Smooth muscle cell (in vitro differentiated cells): ENCODE measurements around the gene GTF3C2. TPM values are rescaled to one million over a fixed set of nuclear protein-coding genes. Genes with fewer than 3 reads are reported as not detected.

Experiments used
- DNase-seq: peaks from one replicate; lab custom pipeline; 2025; ENCODE audit not compliant: unreplicated experiment; lab: John Stamatoyannopoulos, UW
- H2AFZ ChIP-seq: fragments of 200-600 bp; sonication (generic); 2 replicates; pipeline ENCODE4 v1.6.0; 2016; ENCODE audit warnings: antibody characterized with exemption, low read depth, mild to moderate bottlenecking
- H3F3A ChIP-seq: fragments of 200-600 bp; sonication (generic); 2 replicates; pipeline ENCODE4 v1.6.0; 2017; ENCODE audit warnings: antibody characterized with exemption, low read depth
- H3K27ac ChIP-seq: fragments of 200-600 bp; sonication (generic); 2 replicates; pipeline ENCODE4 v1.5.1; 2016; ENCODE audit warnings: low read depth, mild to moderate bottlenecking
- H3K27me3 ChIP-seq: fragments of 200-600 bp; sonication (generic); 2 replicates; pipeline ENCODE4 v1.6.1; 2016; ENCODE audit warnings: low read depth, mild to moderate bottlenecking
- H3K36me3 ChIP-seq: fragments of 200-600 bp; sonication (generic); 2 replicates; pipeline ENCODE4 v1.5.1; 2016; ENCODE audit warnings: low read depth
- H3K4me1 ChIP-seq: fragments of 200-600 bp; sonication (generic); 2 replicates; pipeline ENCODE4 v1.5.1; 2016; ENCODE audit warnings: low read depth
- H3K4me2 ChIP-seq: fragments of 200-600 bp; sonication (generic); 2 replicates; pipeline ENCODE4 v1.6.0; 2016; ENCODE audit warnings: mild to moderate bottlenecking
- H3K4me3 ChIP-seq: fragments of 200-600 bp; sonication (generic); 2 replicates; pipeline ENCODE4 v1.5.1; 2016; ENCODE audit warnings: mild to moderate bottlenecking
- H3K79me2 ChIP-seq: fragments of 200-600 bp; sonication (generic); 2 replicates; pipeline ENCODE4 v1.6.0; 2016; ENCODE audit warnings: low read depth, mild to moderate bottlenecking
- H3K9ac ChIP-seq: fragments of 200-600 bp; sonication (generic); 2 replicates; pipeline ENCODE4 v1.6.0; 2016; ENCODE audit warnings: low read depth
- H3K9me3 ChIP-seq: fragments of 200-600 bp; sonication (generic); replicated peaks from 2 replicates; pipeline ENCODE4 v1.5.1; 2016; ENCODE audit warnings: low read depth
- H4K20me1 ChIP-seq: fragments of 200-600 bp; sonication (generic); 2 replicates; pipeline ENCODE4 v1.6.0; 2016; ENCODE audit warnings: low read depth
- CTCF ChIP-seq: fragments of 200-600 bp; sonication (generic); IDR thresholded peaks from 2 replicates; pipeline ENCODE4 v1.5.1; 2017; ENCODE audit warnings: borderline replicate concordance, mild to moderate bottlenecking, antibody characterized with exemption; ENCODE audit not compliant: insufficient read depth, poor library complexity, severe bottlenecking
- WGBS: methylation state at CpG from one replicate; pipeline ENCODE4 v1.1.7; 2016; ENCODE audit warnings: low lambda C conversion rate; 5-methylcytosine and 5-hydroxymethylcytosine counted together
- polyA plus RNA-seq: library from polyadenylated mRNA; unstranded; fragments of >200 nt; fragmentation: Nextera tagmentation; extraction: Ambion mirVana; gene quantifications from 2 replicates; pipeline ENCODE4 v1.2.1, GENCODE V29; 2016
- total RNA-seq: library from RNA; depleted of rRNA; stranded (reverse); fragments of >200 nt; gene quantifications from 2 replicates; pipeline ENCODE4 v1.2.3, GENCODE V29; 2014

Gene GTF3C2
- total and polyA plus RNA-seq, 2 experiments from 2014 or later = 40.3 to 42.3 TPM

DNA sequence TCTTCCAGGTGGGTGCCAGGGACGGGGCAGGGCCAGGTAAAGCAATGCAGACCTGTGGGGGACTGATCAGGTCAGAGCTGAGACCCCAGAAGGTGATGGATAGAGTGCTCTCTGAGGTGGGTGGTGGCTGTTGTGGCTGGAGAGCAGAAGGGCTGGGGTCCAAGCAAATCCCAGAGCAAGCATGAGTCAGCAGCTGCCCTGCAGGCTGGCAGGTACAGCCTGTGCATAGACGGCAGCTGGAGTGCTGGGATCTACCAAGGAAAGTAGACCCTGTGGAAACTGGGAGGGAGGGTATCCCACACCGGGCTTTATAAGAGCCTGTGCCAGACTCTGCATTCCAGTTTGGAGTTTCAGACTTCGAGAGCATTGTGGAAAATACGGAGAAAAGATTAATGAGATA is 73.7 kb downstream of the GTF3C2 start:
- WGBS = 45% methylated on average over 5 of the region's 5 CpGs
- peaks cover 9% of the 10 kb centered on the region for H3K4me1 ChIP-seq
- no peaks in the 10 kb centered on the region for H3F3A ChIP-seq
- no peaks in the 10 kb centered on the region for H3K9me3 ChIP-seq
- no peaks in the 10 kb centered on the region for H3K36me3 ChIP-seq
- no peak overlapping the region for H3K9ac ChIP-seq
- no peak for TF ChIP-seq CTCF
- peak overlapping the region; percentile 50 for H3K4me2 ChIP-seq
- no peak overlapping the region for H3K4me3 ChIP-seq
- no peaks in the 10 kb centered on the region for H4K20me1 ChIP-seq
- DNase-seq = no peak
- H2AFZ ChIP-seq = no peak overlapping the region
- no peak overlapping the region for H3K27ac ChIP-seq
- H3K79me2 ChIP-seq = no peaks in the 10 kb centered on the region
- H3K27me3 ChIP-seq = peaks cover 4% of the 10 kb centered on the region

GRCh38 chr2:27281855-27282559 is 74.6 kb downstream of the GTF3C2 start, which contains the start of gene TRIM54:
Gene TRIM54 (plus strand): TSS chr2:27282429. CDS start chr2:27282732, 303 bp downstream.
- no peak for DNase-seq
- 58% methylated on average over 5 of the region's 5 CpGs for WGBS
- Histone ChIP-seq H2AFZ (no peak within 1 kb of the TSS), H3K79me2 (no peaks in the 10 kb centered on the region), H3K4me2 (peak within 1 kb of the TSS; percentile 50), H3K27me3 (peaks cover 11% of the 10 kb centered on the region), H3K9me3 (no peaks in the 10 kb centered on the region), H3K27ac (no peak within 1 kb of the TSS), H3K4me1 (peaks cover 9% of the 10 kb centered on the region), H3K36me3 (no peaks in the 10 kb centered on the region), H3F3A (no peaks in the 10 kb centered on the region), H4K20me1 (no peaks in the 10 kb centered on the region), H3K4me3 (no peak within 1 kb of the TSS), H3K9ac (no peak within 1 kb of the TSS)
- TF ChIP-seq CTCF = no peak

DNA sequence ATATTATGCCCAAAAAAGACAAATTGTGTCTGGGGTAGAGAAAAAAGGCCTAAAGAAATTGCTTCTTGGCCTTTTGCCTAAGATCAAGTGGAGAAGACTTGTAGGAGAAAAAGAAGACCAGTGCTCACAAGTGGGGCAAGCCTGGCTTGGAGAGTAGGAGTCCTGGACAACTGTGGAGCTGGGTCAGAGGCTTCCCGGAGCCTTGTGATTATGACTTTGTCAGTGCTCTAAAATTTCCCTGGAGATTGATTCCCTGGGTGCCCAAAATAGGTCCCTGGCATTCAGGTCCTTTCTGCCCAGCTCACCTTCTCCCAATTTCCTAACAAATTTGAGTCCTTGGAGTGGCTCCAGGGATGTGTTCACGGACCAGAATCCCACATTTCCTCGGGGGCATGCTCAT is 75.1 kb downstream of the GTF3C2 start:
- Histone ChIP-seq H3F3A (no peaks in the 10 kb centered on the region), H3K27ac (no peak overlapping the region), H3K9me3 (no peaks in the 10 kb centered on the region), H3K79me2 (no peaks in the 10 kb centered on the region), H3K4me2 (no peak overlapping the region), H3K36me3 (no peaks in the 10 kb centered on the region), H3K4me1 (peaks cover 9% of the 10 kb centered on the region), H3K4me3 (no peak overlapping the region), H3K9ac (no peak overlapping the region), H2AFZ (no peak overlapping the region), H3K27me3 (peaks cover 11% of the 10 kb centered on the region), H4K20me1 (no peaks in the 10 kb centered on the region)
- TF ChIP-seq CTCF = no peak
- DNase-seq = no peak
- WGBS = 92% methylated on average over 3 of the region's 3 CpGs

DNA sequence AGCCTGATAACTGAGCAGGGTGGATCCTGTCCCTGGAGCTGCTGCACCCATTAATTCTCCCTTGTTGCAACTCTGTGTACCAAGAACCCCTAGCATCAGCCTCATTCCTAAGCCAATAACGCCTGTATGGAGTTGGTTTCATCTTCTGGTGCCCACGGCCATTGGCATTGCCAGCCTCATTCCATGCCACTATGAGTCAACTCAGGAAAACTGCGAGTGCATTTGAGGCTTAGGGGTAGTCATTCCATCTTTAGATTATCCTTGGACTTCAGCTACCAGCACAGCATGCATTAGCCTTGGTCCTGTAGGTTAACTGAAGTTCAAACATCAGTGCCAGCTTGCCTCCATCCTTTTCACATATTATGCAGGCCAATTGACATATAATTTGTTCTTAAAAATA is 75.7 kb downstream of the GTF3C2 start:
- Histone ChIP-seq H3K9ac (no peak overlapping the region), H3K4me2 (no peak overlapping the region), H3K4me3 (no peak overlapping the region), H3K79me2 (no peaks in the 10 kb centered on the region), H3K9me3 (no peaks in the 10 kb centered on the region), H3F3A (no peaks in the 10 kb centered on the region), H3K27me3 (peaks cover 11% of the 10 kb centered on the region), H3K4me1 (peaks cover 9% of the 10 kb centered on the region), H3K36me3 (no peaks in the 10 kb centered on the region), H2AFZ (no peak overlapping the region), H3K27ac (no peak overlapping the region), H4K20me1 (no peaks in the 10 kb centered on the region)
- no peak for DNase-seq
- no peak for TF ChIP-seq CTCF
- 79% methylated on average over 3 of the region's 3 CpGs for WGBS
